Occipital lobe (tissue), 2 donors: ENCODE results near the gene ALG3. TPM values are rescaled to one million over a fixed set of nuclear protein-coding genes. Genes with fewer than 3 reads are reported as not detected.

ENCODE experiments used
- DNase-seq: peaks from one replicate; lab custom pipeline; 2025; lab: John Stamatoyannopoulos, UW
- total RNA-seq: library from RNA; depleted of rRNA; stranded (reverse); fragments of >200 nt; gene quantifications from one replicate; pipeline ENCODE4 v1.2.3, GENCODE V29; 2014

Gene ALG3
- total RNA-seq, 1 donor from 2014 or later, result 10.6 TPM

GRCh38 chr3:184235381-184236032, 13.3 kb downstream of the ALG3 start:
- no peak for DNase-seq

DNA sequence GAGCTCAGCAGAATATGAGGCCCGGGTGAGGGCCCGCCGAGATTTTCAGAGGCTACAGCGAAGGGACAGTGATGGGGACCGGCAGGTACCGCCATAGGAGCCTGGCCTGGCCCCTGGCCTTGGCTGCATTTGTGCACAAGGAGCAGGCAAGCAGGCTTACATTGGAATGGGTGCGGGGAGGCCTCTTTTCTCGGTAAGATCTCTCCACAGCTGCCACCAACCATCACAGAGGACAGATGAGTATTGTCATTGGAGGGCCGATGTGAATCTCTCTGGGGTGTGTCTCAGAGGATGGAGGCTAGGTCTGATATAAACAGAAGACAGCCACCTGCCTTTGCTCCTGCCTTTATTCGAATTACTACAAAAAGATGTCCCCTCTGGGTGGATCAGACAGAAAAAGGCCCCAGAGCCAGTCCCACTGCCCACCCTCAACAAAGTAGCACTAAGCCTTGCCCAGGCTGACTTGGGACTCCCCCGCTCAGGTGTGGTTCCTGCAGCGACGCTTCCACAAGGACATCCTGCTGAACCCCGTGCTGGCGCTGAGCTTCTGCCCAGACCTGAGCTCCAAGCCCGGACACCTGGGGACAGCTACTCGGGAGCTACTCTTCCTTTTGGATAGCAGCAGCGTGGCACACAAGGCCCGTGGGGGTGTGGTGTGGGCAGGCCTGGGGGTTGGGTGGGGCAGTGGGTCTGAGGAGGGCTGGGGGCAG, 13.9 kb downstream of the ALG3 start:
- no peak for DNase-seq

GRCh38 chr3:184234224-184234623, 14.5 kb downstream of the ALG3 start:
- peak; percentile 35 for DNase-seq

DNA sequence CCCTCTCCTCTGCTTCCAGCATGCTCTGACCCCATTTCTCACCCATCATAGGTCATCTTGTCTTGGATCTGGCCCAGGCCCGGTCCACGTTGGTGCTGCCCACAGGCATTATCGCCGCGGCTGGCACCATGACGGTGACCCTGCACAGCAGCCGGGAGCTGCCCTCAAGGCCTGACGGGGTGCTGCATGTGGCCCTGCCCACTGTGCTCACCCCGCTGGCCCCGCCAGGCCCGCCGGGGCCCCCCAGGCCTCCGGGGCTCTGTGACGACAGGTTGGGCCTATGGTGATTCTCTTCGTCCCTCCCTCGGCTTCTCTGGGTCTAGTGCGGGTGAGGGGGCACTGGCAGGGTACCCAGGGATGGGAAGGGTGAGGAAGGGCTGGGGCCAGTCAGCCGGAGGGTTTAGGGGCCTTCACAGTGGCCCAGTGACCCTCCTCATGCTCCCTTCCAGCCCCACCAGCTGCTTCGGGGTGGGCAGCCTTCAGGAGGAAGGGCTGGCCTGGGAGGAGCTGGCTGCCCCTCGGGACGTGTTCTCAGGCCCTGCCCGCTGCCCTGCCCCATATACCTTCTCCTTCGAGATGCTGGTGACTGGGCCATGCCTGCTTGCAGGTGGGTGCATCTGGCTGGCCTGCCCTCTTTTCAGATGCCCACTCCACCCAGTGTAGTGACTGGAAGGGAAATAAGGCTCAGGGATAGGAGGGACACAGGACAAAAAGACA, 15.5 kb downstream of the ALG3 start:
- no peak for DNase-seq

DNA sequence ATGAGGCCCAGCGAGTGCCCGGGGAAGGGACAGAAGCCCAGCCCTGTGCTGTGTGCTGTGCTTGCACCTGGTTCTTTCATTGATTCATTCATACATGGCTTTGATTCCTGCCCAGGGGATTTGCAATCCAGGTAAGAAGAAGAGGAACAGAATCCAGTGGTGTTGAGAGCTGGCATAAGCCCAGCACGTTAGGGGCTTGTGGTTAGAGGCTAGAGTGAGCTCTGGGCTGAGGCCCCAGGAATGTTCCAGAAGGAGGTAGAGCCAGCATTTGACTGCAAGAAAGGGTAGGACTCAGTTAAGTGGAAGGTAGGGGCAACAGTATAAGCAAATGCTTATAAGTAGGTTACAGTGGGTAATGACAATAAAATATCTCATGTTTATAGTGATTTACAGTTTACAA, 17.1 kb downstream of the ALG3 start:
- DNase-seq, result no peak

DNA sequence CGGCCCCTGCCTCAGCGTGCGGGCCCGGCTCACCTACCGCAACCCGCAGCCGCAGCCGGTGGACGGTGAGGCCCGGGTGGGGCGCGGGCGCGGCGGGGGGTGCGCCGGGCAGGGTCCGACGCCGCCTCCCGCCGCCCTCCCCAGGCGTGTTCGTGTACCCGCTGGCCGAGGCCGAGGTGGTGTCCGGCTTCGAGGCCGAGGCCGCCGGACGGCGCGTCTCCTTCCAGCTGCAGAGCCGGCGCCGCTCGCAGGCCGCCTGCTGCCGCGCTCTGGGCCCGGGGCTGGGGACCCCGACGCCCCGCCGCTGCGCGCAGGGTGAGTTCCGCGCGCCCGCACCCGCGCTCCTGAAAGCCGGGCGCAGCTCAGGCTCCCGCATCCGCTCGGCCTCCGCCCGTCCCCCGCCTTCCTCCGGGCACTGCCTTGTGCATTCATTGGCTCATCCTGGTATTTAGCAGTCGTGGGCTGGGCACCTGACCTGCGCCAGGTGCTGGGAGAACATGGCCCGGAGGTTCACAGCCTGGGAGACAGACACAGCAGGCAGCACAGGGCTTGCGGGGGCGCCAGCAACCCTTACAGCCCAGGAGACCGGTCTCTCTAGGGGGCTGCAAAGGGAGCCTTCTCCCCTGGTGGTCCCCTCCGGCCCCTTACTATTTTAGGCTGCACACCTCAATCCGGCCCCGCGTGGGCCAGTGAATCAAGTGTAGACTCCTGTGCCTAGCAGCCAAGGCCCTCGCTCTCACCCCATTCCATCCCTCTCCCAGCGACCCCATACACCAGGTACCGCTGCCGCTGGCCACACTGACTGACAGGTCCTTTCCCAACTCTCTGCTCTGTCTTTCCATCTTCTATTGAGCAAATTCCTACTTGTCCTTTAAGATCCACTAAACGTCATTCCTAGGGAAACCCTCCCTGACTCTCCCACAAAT, 17.9 kb downstream of the ALG3 start:
- DNase-seq, result no peak

DNA sequence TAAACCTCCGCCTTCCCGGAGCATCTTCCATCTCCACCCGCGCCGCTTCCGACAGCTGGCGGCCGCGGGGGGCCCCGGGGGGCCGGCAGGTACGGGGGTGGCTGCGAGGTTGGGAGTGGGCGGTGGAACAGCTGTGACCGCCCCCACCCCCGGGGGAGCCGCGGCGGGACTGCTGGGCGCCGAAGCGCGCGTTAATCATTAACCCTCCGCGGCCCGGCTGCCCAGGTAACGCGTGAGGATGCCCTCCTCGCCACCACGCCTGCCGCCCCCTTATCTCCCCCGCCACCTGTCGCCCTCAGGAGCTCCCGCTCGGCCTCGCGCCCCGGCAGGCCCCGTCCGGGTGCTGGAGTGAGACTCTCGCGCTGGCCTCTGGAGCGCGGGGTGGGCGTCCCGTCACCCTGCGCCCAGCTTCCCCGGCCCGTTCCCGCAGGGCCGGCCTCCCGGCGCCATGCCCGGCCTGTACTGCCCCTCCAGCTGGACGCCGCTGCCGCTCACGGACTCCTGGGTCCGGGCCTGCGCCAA, 18.6 kb downstream of the ALG3 start:
- no peak for DNase-seq

GRCh38 chr3:184229394-184230080, 19.2 kb downstream of the ALG3 start, which contains the start of gene VWA5B2:
Gene VWA5B2 (plus strand): TSS chr3:184229585. CDS start chr3:184230529, 944 bp downstream.
- DNase-seq, result peak; percentile 60

- DNase-seq, result no peak
Observed at GRCh38 chr3:184228376-184229137, 20.2 kb downstream of the ALG3 start.

GRCh38 chr3:184227481-184227935, 21.3 kb downstream of the ALG3 start:
- DNase-seq, result no peak

- DNase-seq, result no peak
Observed at GRCh38 chr3:184223946-184224345, 24.8 kb downstream of the ALG3 start.

DNA sequence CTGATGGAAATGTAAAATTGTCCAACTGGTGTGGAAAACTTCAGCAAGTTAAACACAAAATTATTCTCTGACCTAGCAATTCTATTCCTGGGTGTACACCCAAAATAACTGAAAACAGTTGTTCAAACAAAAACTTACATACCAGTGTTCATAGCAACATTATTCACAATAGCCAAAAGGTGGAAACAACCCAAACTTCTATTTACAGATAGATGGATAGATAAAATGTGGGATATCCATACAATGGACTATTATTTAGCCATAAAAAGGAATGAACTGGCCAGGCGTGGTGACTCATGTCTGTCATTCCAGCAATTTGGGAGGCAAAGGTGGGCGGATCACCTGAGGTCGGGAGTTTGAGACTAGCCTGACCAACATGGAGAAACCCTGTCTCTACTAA, 26.2 kb downstream of the ALG3 start:
- no peak for DNase-seq

DNA sequence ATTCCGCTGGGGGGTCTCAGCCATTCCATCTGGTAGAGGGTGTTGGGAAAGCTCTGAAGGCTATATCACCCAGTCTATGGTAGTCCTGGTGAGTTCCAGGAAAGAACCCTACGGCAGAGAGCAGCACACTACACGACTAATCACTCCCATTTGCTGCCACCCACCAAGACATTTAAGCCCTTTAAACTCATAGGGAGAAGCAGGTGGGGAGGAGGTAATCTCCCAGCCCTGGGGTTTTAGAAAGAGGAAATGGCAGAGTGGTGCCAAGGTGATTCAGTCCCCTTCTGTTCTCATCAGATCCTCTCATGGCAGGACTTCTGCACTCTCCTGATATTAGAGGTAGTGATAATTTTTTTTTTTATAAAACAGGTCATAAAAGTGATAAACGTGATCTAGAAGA, 29.9 kb downstream of the ALG3 start:
- DNase-seq, result no peak

DNA sequence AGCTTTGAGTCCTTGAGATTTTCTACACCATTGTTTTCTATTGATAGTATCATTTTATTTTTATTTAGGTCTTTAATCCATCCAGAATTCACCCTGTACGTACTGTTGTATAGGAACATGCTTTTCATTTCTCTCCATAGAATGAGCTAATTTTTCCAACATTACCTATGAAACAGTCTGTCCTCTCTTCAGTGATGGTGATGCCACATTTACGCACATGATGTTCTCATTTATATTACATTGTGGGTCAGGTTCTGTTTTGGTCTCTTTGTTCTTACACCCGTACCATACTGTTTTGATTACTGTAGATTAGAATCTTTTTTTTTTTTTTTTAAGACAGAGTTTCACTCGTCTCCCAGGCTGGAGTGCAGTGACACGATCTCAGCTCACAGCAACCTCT, 37.0 kb downstream of the ALG3 start:
- DNase-seq, result no peak

DNA sequence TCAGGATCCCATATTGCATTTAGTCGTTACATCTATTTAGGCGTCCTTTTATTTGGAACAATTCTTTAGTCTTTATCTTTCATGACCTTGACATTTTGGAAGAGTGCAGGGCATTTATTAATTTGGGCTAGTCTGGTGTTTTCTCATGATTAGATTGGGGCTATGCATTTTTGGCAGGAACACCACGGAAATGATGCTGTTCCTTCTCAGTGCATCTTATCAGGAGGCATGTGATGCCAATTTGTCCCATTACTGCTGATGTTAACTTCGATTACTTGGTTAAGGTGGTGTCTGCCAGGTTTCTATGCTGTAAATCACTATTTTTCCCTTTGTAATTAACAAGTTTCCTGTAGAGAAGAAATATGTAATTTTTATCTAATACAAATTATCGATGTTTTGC, 37.5 kb downstream of the ALG3 start:
- no peak for DNase-seq

DNA sequence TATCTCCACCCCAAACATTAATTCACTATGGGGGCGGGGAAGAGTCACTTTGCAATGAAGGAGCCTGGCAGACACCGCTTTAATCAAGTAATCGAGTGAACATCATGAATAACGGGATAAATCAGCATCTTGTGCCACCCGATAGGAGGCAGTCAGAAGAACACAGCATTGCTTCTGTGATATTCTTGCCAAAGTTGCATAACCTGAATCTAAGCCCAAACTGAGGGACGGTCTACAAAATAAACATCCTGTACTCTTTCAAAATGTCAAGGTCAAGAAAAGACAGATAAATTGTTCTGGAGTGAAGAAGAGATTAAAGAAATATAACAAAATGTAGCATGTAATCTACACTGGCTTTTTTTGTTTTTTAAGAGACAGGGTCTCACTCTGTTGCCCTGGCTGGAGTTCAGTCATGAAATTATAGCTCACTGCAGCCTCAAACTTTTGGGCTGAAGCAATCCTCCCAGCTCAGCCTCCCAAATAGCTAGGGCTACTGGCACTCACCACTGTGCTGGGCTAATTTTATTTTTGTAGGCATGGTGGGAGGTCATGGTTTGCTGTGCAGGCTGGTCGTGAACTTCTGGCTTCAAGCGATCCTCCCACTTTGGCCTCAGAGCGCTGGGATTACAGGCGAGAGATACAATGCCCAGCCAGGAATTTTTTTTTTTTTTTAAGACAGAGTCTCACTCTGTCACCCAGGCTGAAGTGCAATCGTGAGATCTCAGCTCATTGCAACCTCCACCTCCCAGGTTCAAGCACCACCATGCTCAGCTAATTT, 39.4 kb downstream of the ALG3 start:
- DNase-seq, result no peak

DNA sequence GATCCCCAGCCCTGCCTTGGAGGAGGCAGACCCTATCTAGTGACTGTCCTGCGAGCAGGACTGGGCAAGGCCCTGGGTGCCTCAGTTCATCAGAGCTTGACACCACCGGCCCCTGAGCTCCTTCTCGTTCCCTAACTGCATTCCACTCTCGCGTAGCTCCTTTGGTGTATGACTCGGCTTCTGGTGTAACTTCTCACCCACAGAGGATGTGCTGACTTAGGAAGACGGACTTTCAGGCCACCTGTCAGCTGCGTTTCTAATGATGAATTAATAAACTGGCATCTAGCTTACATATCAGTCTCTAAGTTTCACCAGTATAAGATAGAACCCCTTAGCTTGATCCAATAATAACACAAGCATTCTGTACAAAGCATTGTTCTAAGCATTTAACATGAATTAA, 45.2 kb downstream of the ALG3 start:
- no peak for DNase-seq

- DNase-seq, result no peak
Observed at GRCh38 chr3:184200825-184201224, 47.9 kb downstream of the ALG3 start.

- no peak for DNase-seq
Observed at GRCh38 chr3:184198509-184198908, 50.3 kb downstream of the ALG3 start.
